ENCODE measurements around the gene HHLA2. TPM values are rescaled to one million over a fixed set of nuclear protein-coding genes. Genes with fewer than 3 reads are reported as not detected.

The HHLA2 gene
- total and polyA plus RNA-seq, 4 experiments from 2014 or later, result 0.52 to 0.58 TPM; not detected in 2

GRCh38 chr3:108341911-108342310 is 45.6 kb downstream of the HHLA2 start:
- H3K4me1 ChIP-seq (ENCODE audit: insufficient read depth, low read length), result no peaks in the 10 kb centered on the region
- Mint-ChIP-seq H3K27ac (no peak overlapping the region), H3K4me1 (peaks cover 0 to 5% (median 2%) of the 10 kb centered on the region in 4 donors), H3K27me3 (no peaks in the 10 kb centered on the region), H3K9me3 (no peaks in the 10 kb centered on the region), H3K4me3 (no peak overlapping the region), H3K36me3 (no peaks in the 10 kb centered on the region)
- ChIA-PET CTCF (ENCODE audit: partially characterized antibody) (interaction anchor here (1.0 kb wide), 1 partner anchor 10 kb away, joined by 3 read pairs; no protein-coding TSS in a partner anchor), POLR2A (ENCODE audit: partially characterized antibody) (no interaction called here)
- H3K36me3 ChIP-seq (ENCODE audit: insufficient read depth, low read length), result no peaks in the 10 kb centered on the region
- DNase-seq, result no peak
- intact Hi-C loops (cut with micrococcal nuclease), result no loop called here
- no peaks in the 10 kb centered on the region for H3K9me3 ChIP-seq (ENCODE audit: control insufficient read depth in 1 of 2, low read length in 2 of 2)
- no peak overlapping the region for H3K4me3 ChIP-seq (ENCODE audit: low read length in 2 of 2)
- no peak overlapping the region for H3K27ac ChIP-seq (ENCODE audit: low read depth, low read length)
- H3K27me3 ChIP-seq (ENCODE audit: insufficient read depth, low read length), result no peaks in the 10 kb centered on the region

GRCh38 chr3:108342837-108343486 is 46.6 kb downstream of the HHLA2 start:
- Histone ChIP-seq H3K27ac (ENCODE audit: low read depth, low read length) (no peak overlapping the region), H3K4me3 (ENCODE audit: low read length in 2 of 2) (no peak overlapping the region), H3K9me3 (ENCODE audit: control insufficient read depth in 1 of 2, low read length in 2 of 2) (no peaks in the 10 kb centered on the region), H3K4me1 (ENCODE audit: insufficient read depth, low read length) (no peaks in the 10 kb centered on the region), H3K27me3 (ENCODE audit: insufficient read depth, low read length) (no peaks in the 10 kb centered on the region), H3K36me3 (ENCODE audit: insufficient read depth, low read length) (no peaks in the 10 kb centered on the region)
- ChIA-PET POLR2A (ENCODE audit: partially characterized antibody) (no interaction called here), CTCF (ENCODE audit: partially characterized antibody) (no interaction called here)
- no peak for DNase-seq
- intact Hi-C loops (cut with micrococcal nuclease), result no loop called here
- Mint-ChIP-seq H3K36me3 (peaks cover 0 to 2% of the 10 kb centered on the region in 2 donors), H3K27ac (peak overlapping the region in 1 of 7 donors; percentile 12), H3K4me1 (peaks cover 0 to 5% (median 2%) of the 10 kb centered on the region in 4 donors), H3K4me3 (no peak overlapping the region), H3K9me3 (peaks cover 0 to 5% (median 0%) of the 10 kb centered on the region in 8 donors), H3K27me3 (no peaks in the 10 kb centered on the region)

GRCh38 chr3:108343491-108343890 is 47.1 kb downstream of the HHLA2 start:
- Mint-ChIP-seq H3K27ac (no peak overlapping the region), H3K4me1 (peaks cover 0 to 5% (median 2%) of the 10 kb centered on the region in 4 donors), H3K27me3 (no peaks in the 10 kb centered on the region), H3K4me3 (no peak overlapping the region), H3K36me3 (peaks cover 0 to 6% of the 10 kb centered on the region in 2 donors), H3K9me3 (peaks cover 0 to 11% (median 0%) of the 10 kb centered on the region in 8 donors)
- Histone ChIP-seq H3K9me3 (ENCODE audit: control insufficient read depth in 1 of 2, low read length in 2 of 2) (no peaks in the 10 kb centered on the region), H3K4me3 (ENCODE audit: low read length in 2 of 2) (no peak overlapping the region), H3K36me3 (ENCODE audit: insufficient read depth, low read length) (no peaks in the 10 kb centered on the region), H3K4me1 (ENCODE audit: insufficient read depth, low read length) (no peaks in the 10 kb centered on the region), H3K27ac (ENCODE audit: low read depth, low read length) (no peak overlapping the region), H3K27me3 (ENCODE audit: insufficient read depth, low read length) (no peaks in the 10 kb centered on the region)
- CTCF ChIA-PET (ENCODE audit: partially characterized antibody), result no interaction called here
- no peak for DNase-seq
- POLR2A ChIA-PET (ENCODE audit: partially characterized antibody), result no interaction called here
- intact Hi-C loops (cut with micrococcal nuclease), result no loop called here

GRCh38 chr3:108345492-108346205 is 49.3 kb downstream of the HHLA2 start:
- Histone ChIP-seq H3K36me3 (ENCODE audit: insufficient read depth, low read length) (no peaks in the 10 kb centered on the region), H3K4me1 (ENCODE audit: insufficient read depth, low read length) (no peaks in the 10 kb centered on the region), H3K27me3 (ENCODE audit: insufficient read depth, low read length) (no peaks in the 10 kb centered on the region), H3K9me3 (ENCODE audit: control insufficient read depth in 1 of 2, low read length in 2 of 2) (no peaks in the 10 kb centered on the region), H3K4me3 (ENCODE audit: low read length in 2 of 2) (no peak overlapping the region), H3K27ac (ENCODE audit: low read depth, low read length) (no peak overlapping the region)
- CTCF ChIA-PET (ENCODE audit: partially characterized antibody), result interaction anchor here (1.4 to 1.5 kb wide), 2 partner anchors 9 to 418 kb away, joined by 3 read pairs; no protein-coding TSS in a partner anchor
- Mint-ChIP-seq H3K27me3 (no peaks in the 10 kb centered on the region), H3K4me1 (peaks cover 0 to 5% (median 2%) of the 10 kb centered on the region in 4 donors), H3K27ac (no peak overlapping the region), H3K4me3 (no peak overlapping the region), H3K36me3 (peaks cover 0 to 6% of the 10 kb centered on the region in 2 donors), H3K9me3 (peaks cover 0 to 11% (median 3%) of the 10 kb centered on the region in 8 donors)
- POLR2A ChIA-PET (ENCODE audit: partially characterized antibody), result no interaction called here
- intact Hi-C loops (cut with micrococcal nuclease), result no loop called here
- DNase-seq, result no peak

GRCh38 chr3:108346301-108347227 is 50.2 kb downstream of the HHLA2 start:
- Mint-ChIP-seq H3K27ac (no peak overlapping the region), H3K4me3 (no peak overlapping the region), H3K27me3 (no peaks in the 10 kb centered on the region), H3K36me3 (peaks cover 0 to 6% of the 10 kb centered on the region in 2 donors), H3K4me1 (peaks cover 0 to 5% (median 2%) of the 10 kb centered on the region in 4 donors), H3K9me3 (peaks cover 0 to 11% (median 3%) of the 10 kb centered on the region in 8 donors)
- no peak overlapping the region for H3K4me3 ChIP-seq (ENCODE audit: low read length in 2 of 2)
- H3K36me3 ChIP-seq (ENCODE audit: insufficient read depth, low read length), result no peaks in the 10 kb centered on the region
- no peak overlapping the region for H3K27ac ChIP-seq (ENCODE audit: low read depth, low read length)
- no peaks in the 10 kb centered on the region for H3K27me3 ChIP-seq (ENCODE audit: insufficient read depth, low read length)
- DNase-seq, result no peak
- POLR2A ChIA-PET (ENCODE audit: partially characterized antibody), result no interaction called here
- no peaks in the 10 kb centered on the region for H3K9me3 ChIP-seq (ENCODE audit: control insufficient read depth in 1 of 2, low read length in 2 of 2)
- CTCF ChIA-PET (ENCODE audit: partially characterized antibody), result interaction anchor here (1.5 kb wide), 1 partner anchor 8 kb away, joined by 3 read pairs; no protein-coding TSS in a partner anchor
- H3K4me1 ChIP-seq (ENCODE audit: insufficient read depth, low read length), result no peaks in the 10 kb centered on the region
- intact Hi-C loops (cut with micrococcal nuclease), result no loop called here

- H3K4me1 ChIP-seq (ENCODE audit: insufficient read depth, low read length), result no peaks in the 10 kb centered on the region
- DNase-seq, result no peak
- H3K36me3 ChIP-seq (ENCODE audit: insufficient read depth, low read length), result no peaks in the 10 kb centered on the region
- H3K27ac ChIP-seq (ENCODE audit: low read depth, low read length), result no peak overlapping the region
- peaks cover 0 to 6% of the 10 kb centered on the region in 2 donors for H3K36me3 Mint-ChIP-seq
- CTCF ChIA-PET (ENCODE audit: partially characterized antibody), result no interaction called here
- intact Hi-C loops (cut with micrococcal nuclease), result no loop called here
- H3K27me3 ChIP-seq (ENCODE audit: insufficient read depth, low read length), result no peaks in the 10 kb centered on the region
- no peak overlapping the region for H3K4me3 ChIP-seq (ENCODE audit: low read length in 2 of 2)
- no peak overlapping the region for H3K27ac Mint-ChIP-seq
- POLR2A ChIA-PET (ENCODE audit: partially characterized antibody), result no interaction called here
- H3K4me3 Mint-ChIP-seq, result no peak overlapping the region
- no peaks in the 10 kb centered on the region for H3K9me3 ChIP-seq (ENCODE audit: control insufficient read depth in 1 of 2, low read length in 2 of 2)
- no peaks in the 10 kb centered on the region for H3K4me1 Mint-ChIP-seq
- H3K27me3 Mint-ChIP-seq, result no peaks in the 10 kb centered on the region
- H3K9me3 Mint-ChIP-seq, result peaks cover 0 to 11% (median 4%) of the 10 kb centered on the region in 8 donors
Measured at GRCh38 chr3:108352176-108352575, 55.8 kb downstream of the HHLA2 start.

- H3K4me3 ChIP-seq (ENCODE audit: low read length in 2 of 2), result no peak overlapping the region
- no peaks in the 10 kb centered on the region for H3K36me3 Mint-ChIP-seq
Measured at GRCh38 chr3:108354562-108354961, 58.2 kb downstream of the HHLA2 start.

More at GRCh38 chr3:108354562-108354961, 58.2 kb downstream of the HHLA2 start:
- H3K27me3 ChIP-seq (ENCODE audit: insufficient read depth, low read length), result no peaks in the 10 kb centered on the region
- H3K4me1 ChIP-seq (ENCODE audit: insufficient read depth, low read length), result no peaks in the 10 kb centered on the region
- Mint-ChIP-seq H3K4me1 (no peaks in the 10 kb centered on the region), H3K9me3 (peaks cover 0 to 2% (median 0%) of the 10 kb centered on the region in 8 donors), H3K4me3 (no peak overlapping the region), H3K27me3 (no peaks in the 10 kb centered on the region), H3K27ac (no peak overlapping the region)
- no peak overlapping the region for H3K27ac ChIP-seq (ENCODE audit: low read depth, low read length)
- intact Hi-C loops (cut with micrococcal nuclease), result no loop called here
- ChIA-PET CTCF (ENCODE audit: partially characterized antibody) (interaction anchor here (1.0 to 1.8 kb wide), 2 partner anchors 9 to 427 kb away, joined by 3 to 5 read pairs; no protein-coding TSS in a partner anchor), POLR2A (ENCODE audit: partially characterized antibody) (no interaction called here)
- no peak for DNase-seq
- no peaks in the 10 kb centered on the region for H3K9me3 ChIP-seq (ENCODE audit: control insufficient read depth in 1 of 2, low read length in 2 of 2)
- H3K36me3 ChIP-seq (ENCODE audit: insufficient read depth, low read length), result no peaks in the 10 kb centered on the region
